Middle frontal gyrus (tissue), 1 donor: ENCODE data around the gene PRRC1.

Source experiments
- DNase-seq: peaks from one replicate; pipeline ENCODE4 v3.0.0-alpha.2; 2015; ENCODE audit warnings: low spot score; ENCODE audit errors: extremely low spot score

The PRRC1 gene

GRCh38 chr5:127577458-127577857, 60.0 kb downstream of the PRRC1 start:
- no peak for DNase-seq

- DNase-seq: no peak
Measured at GRCh38 chr5:127580731-127581130, 63.3 kb downstream of the PRRC1 start.

GRCh38 chr5:127581450-127581849, 64.0 kb downstream of the PRRC1 start:
- no peak for DNase-seq

GRCh38 chr5:127582773-127583370, 65.4 kb downstream of the PRRC1 start:
- no peak for DNase-seq

GRCh38 chr5:127583866-127584265, 66.4 kb downstream of the PRRC1 start:
- DNase-seq: no peak

GRCh38 chr5:127585661-127586060, 68.2 kb downstream of the PRRC1 start:
- DNase-seq: no peak

GRCh38 chr5:127586066-127586770, 68.8 kb downstream of the PRRC1 start:
- DNase-seq: no peak

GRCh38 chr5:127586811-127587210, 69.4 kb downstream of the PRRC1 start:
- no peak for DNase-seq

GRCh38 chr5:127587246-127587917, 69.9 kb downstream of the PRRC1 start:
- no peak for DNase-seq

GRCh38 chr5:127588368-127588767, 70.9 kb downstream of the PRRC1 start:
- no peak for DNase-seq

- no peak for DNase-seq
Measured at GRCh38 chr5:127589309-127590030, 72.0 kb downstream of the PRRC1 start.

- no peak for DNase-seq
Measured at GRCh38 chr5:127590156-127590722, 72.8 kb downstream of the PRRC1 start.

- DNase-seq: no peak
Measured at GRCh38 chr5:127595484-127596368, 78.3 kb downstream of the PRRC1 start.

- DNase-seq: no peak
Measured at GRCh38 chr5:127596501-127596900, 79.1 kb downstream of the PRRC1 start.

GRCh38 chr5:127599320-127599719, 81.9 kb downstream of the PRRC1 start:
- DNase-seq: no peak

- no peak for DNase-seq
Measured at GRCh38 chr5:127599847-127600246, 82.4 kb downstream of the PRRC1 start.

GRCh38 chr5:127601111-127601510, 83.7 kb downstream of the PRRC1 start:
- no peak for DNase-seq

GRCh38 chr5:127601601-127602000, 84.2 kb downstream of the PRRC1 start:
- no peak for DNase-seq

- DNase-seq: no peak
Measured at GRCh38 chr5:127602481-127602880, 85.0 kb downstream of the PRRC1 start.
